Activated naive CD8-positive, alpha-beta T cell (primary cell): Measurements from ENCODE around the gene IRX4.
"Not testable (repeated sequence)": the region's sequence is repeated elsewhere in the genome, so short reads cannot be mapped to it uniquely, and the experiment has no call there.

ENCODE experiments used
- H3K27ac Mint-ChIP-seq: one replicate; pipeline ENCODE4 v1.8.0; 2021; ENCODE audit warnings: mixed read lengths
- H3K27me3 Mint-ChIP-seq: one replicate; pipeline ENCODE4 v1.8.0; 2021; ENCODE audit warnings: mixed read lengths
- H3K36me3 Mint-ChIP-seq: one replicate; pipeline ENCODE4 v1.8.0; 2021; ENCODE audit warnings: mixed read lengths
- H3K4me1 Mint-ChIP-seq: one replicate; pipeline ENCODE4 v1.8.0; 2021; ENCODE audit warnings: low read depth, mixed read lengths
- H3K4me3 Mint-ChIP-seq: one replicate; pipeline ENCODE4 v1.8.0; 2021; ENCODE audit warnings: mild to moderate bottlenecking, mixed read lengths
- H3K9me3 Mint-ChIP-seq: one replicate; pipeline ENCODE4 v1.8.0; 2021; ENCODE audit warnings: low read depth, mixed read lengths

The IRX4 gene

GRCh38 chr5:1852324-1852947 is 30.3 kb downstream of the IRX4 start:
- H3K36me3 Mint-ChIP-seq, result no peaks in the 10 kb centered on the region
- H3K9me3 Mint-ChIP-seq, result no peaks in the 10 kb centered on the region
- no peak overlapping the region for H3K27ac Mint-ChIP-seq
- peaks cover 24% of the 10 kb centered on the region for H3K27me3 Mint-ChIP-seq
- H3K4me1 Mint-ChIP-seq, result no peaks in the 10 kb centered on the region
- no peak overlapping the region for H3K4me3 Mint-ChIP-seq

DNA sequence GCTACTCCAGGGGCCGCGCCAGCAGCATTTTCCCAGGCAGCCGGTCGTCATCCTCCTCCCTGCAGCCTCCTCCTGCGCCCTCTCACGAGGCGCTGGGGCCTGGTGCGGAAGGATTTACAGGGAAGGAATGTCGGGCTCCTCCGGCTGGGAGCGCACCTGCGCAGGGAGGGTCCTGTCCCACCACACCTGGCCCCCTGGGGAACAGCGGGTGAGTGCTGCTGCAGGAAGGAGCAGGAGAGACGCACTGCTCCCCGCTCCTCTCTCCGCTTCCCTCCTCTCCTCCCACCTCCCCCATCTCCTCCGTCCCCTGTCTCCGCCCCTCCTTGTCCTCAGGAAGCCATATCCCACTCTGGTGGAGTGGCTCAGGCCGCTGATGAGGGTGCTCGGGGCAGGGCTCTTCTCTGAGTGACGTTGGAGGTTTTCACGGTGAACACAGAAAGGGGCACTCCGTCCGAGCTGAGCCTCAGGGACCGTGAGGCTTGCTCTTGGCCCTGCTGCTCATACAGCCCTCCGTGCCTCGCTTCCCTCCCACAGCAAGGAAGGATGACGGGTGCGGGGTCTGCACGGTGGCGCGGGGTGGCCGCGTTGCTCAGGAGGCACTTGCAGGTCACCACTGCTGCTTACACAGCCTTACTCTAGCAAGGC is 31.3 kb downstream of the IRX4 start:
- Mint-ChIP-seq H3K27ac (no peak overlapping the region), H3K36me3 (no peaks in the 10 kb centered on the region), H3K4me3 (no peak overlapping the region), H3K9me3 (no peaks in the 10 kb centered on the region), H3K27me3 (peaks cover 25% of the 10 kb centered on the region), H3K4me1 (no peaks in the 10 kb centered on the region)

DNA sequence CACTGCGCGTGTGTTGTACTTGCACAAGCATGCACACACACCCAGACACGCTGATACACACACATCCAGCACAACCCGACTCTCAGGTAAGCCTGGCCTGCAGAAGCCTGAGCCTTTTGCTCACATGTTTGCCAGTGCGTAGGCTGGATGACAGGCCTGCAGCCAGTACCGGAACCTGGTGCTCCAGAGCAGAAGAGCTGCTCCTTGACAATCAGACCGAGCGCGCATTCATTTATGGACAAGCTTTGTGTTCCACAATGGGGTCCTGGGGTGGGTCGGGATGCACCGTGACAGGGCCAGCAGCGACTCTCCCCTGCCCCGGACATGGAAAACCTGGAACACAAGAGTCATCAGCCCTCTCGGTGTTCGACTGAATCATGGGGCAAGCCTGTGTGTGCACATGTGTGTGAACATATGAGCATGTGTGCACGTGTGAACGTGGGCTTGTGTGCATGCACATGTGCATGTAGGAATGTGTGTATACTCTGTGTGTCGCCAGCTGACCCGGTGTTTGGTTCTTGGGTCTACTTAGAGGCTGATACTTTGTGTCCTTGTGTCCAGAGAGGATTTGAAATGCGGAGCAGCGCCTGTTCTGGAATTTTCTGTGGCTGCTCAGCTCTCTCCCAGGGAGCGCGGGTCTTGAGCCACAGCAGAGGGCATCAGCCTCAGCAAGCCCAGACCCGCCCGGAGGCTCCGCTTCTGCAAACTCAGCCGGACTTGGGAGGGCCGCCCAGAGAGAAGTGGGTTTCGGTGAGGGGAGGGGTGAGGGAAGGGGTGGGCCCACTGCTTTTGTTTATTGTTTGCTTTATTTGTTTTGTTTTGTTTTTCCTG is 32.2 kb downstream of the IRX4 start:
- no peaks in the 10 kb centered on the region for H3K9me3 Mint-ChIP-seq
- H3K36me3 Mint-ChIP-seq, result no peaks in the 10 kb centered on the region
- peaks cover 21% of the 10 kb centered on the region for H3K27me3 Mint-ChIP-seq

DNA sequence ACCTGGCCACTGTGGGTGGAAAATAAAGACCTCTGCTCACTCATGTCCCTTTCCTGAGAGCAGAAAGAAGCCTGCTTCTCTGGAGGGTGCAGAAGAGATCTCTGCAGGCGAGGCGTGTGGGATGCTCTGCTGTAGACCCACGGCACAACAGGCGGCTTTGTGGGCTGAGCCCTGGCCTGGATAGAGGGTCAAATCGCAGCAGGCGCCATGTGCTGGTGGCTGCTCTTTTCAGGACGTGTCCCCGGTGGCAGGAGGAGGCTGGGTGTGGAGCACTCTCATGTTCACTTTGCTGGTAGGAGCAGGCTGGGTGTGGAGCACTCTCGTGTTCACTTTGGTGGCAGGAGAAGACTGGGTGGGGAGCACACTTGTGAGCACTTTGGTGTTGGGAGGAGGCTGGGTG is 35.1 kb downstream of the IRX4 start:
- Mint-ChIP-seq H3K27ac (no peak overlapping the region), H3K36me3 (no peaks in the 10 kb centered on the region), H3K4me3 (no peak overlapping the region), H3K27me3 (peaks cover 8% of the 10 kb centered on the region), H3K9me3 (no peaks in the 10 kb centered on the region), H3K4me1 (no peaks in the 10 kb centered on the region)

More for the DNA sequence above, 32.2 kb downstream of the IRX4 start:
- no peak overlapping the region for H3K27ac Mint-ChIP-seq
- no peak overlapping the region for H3K4me3 Mint-ChIP-seq
- H3K4me1 Mint-ChIP-seq, result no peaks in the 10 kb centered on the region

- H3K27me3 Mint-ChIP-seq, result peaks cover 11% of the 10 kb centered on the region
- no peaks in the 10 kb centered on the region for H3K36me3 Mint-ChIP-seq
- H3K27ac Mint-ChIP-seq, result no peak overlapping the region
- no peak overlapping the region for H3K4me3 Mint-ChIP-seq
- no peaks in the 10 kb centered on the region for H3K4me1 Mint-ChIP-seq
- H3K9me3 Mint-ChIP-seq, result no peaks in the 10 kb centered on the region
Observed at GRCh38 chr5:1847056-1847455, 35.7 kb downstream of the IRX4 start.

GRCh38 chr5:1846583-1846982 is 36.1 kb downstream of the IRX4 start:
- no peak overlapping the region for H3K4me3 Mint-ChIP-seq
- H3K27ac Mint-ChIP-seq, result no peak overlapping the region
- peaks cover 8% of the 10 kb centered on the region for H3K27me3 Mint-ChIP-seq
- H3K36me3 Mint-ChIP-seq, result no peaks in the 10 kb centered on the region
- H3K9me3 Mint-ChIP-seq, result no peaks in the 10 kb centered on the region
- no peaks in the 10 kb centered on the region for H3K4me1 Mint-ChIP-seq

DNA sequence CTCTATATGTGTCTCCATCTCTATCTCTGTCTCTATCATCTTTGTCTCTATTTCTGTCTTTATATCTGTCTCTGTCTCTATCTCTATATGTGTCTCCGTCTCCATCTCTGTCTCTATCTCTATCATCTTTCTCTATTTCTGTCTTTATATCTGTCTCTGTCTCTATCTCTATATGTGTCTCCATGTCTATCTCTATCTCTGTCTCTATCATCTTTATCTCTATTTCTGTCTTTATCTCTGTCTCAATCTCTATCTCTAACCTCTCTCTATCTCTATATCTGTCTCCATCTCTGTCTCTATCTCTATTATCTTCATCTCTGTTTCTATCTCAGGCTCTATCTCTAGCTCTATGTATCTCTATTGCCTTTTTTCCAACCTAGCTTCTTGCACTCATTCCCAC is 37.0 kb downstream of the IRX4 start:
- Mint-ChIP-seq H3K27me3 (peaks cover 8% of the 10 kb centered on the region), H3K4me3 (no peak overlapping the region), H3K4me1 (no peaks in the 10 kb centered on the region), H3K9me3 (no peaks in the 10 kb centered on the region), H3K36me3 (no peaks in the 10 kb centered on the region), H3K27ac (no peak overlapping the region)

DNA sequence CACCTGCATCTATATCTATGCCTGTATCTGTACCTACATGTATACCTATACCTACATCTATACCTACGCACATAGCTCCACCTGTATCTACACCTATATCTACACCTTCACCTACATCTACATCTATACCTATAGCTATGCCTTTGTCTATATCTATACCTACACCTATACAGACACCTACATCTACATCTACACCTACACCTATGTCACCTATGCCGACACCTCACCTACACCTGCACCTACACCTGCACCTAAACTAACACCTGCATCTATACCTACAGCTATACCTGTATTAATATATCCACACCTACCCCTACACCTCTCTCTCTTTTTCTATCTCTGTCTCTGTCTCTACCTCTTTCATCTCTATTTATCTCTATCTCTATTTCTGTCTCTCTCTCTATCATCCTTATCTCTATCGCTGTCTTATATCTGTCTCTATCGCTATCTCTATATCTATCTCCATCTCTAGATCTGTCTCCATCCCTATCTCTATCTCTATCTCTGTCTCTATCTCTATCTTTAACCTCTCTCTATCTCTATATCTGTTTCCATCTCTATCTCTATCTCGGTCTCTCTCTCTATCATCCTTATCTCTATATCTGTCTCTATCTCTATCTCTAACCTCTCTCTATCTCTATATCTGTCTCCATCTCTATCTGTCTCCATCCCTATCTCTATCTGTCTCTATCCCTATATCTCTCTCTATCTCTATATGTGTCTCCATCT is 37.9 kb downstream of the IRX4 start:
- Mint-ChIP-seq H3K9me3 (no peaks in the 10 kb centered on the region), H3K36me3 (no peaks in the 10 kb centered on the region)

GRCh38 chr5:1843761-1844160 is 39.0 kb downstream of the IRX4 start:
- not testable (repeated sequence) for H3K4me1 Mint-ChIP-seq, H3K9me3 Mint-ChIP-seq, H3K36me3 Mint-ChIP-seq, H3K27ac Mint-ChIP-seq, H3K4me3 Mint-ChIP-seq
- H3K27me3 Mint-ChIP-seq, result peaks cover 15% of the 10 kb centered on the region

More for the DNA sequence above, 37.9 kb downstream of the IRX4 start:
- Mint-ChIP-seq H3K27me3 (peaks cover 10% of the 10 kb centered on the region), H3K4me3 (no peak overlapping the region), H3K27ac (no peak overlapping the region), H3K4me1 (no peaks in the 10 kb centered on the region)

DNA sequence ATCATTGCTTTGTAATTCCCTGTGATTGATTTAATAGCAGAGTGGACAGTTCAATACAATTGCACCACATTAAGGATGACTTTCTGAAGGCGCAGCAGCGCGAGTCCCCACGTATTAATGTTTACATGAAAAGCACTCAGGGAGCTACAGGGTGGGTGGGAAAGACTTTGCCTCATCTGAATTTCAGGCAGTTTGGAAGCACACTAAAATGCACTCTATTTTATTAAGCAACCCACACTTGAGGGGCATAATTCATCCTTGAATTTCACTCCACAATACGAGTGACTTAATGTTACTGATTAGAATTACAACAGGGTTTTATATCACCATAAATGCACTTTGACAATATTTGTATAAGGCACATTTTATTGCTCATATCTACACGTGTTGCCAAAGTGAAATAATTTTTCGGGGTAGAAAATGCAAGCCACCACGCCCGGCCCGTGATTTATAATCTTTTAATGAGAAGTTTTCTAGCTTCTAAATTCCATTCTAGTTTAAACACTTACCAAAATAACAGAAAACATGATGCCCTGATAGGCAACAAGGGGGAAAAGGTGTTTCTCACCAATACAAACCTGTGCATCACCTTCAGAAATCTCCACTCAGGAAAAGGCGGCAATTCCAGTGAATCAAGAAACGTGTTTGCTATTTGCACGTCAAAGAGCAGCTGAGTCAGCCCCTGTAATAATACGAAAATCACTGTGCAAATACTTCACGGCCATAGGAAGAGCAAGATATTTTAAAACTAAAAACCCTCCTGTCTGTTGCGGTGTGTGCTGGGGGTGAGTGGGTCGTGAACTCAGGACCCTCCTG is 40.5 kb downstream of the IRX4 start:
- H3K4me3 Mint-ChIP-seq, result no peak overlapping the region

GRCh38 chr5:1840741-1841521 is 41.8 kb downstream of the IRX4 start:
- Mint-ChIP-seq H3K27ac (no peak overlapping the region), H3K4me3 (no peak overlapping the region), H3K36me3 (no peaks in the 10 kb centered on the region), H3K4me1 (no peaks in the 10 kb centered on the region), H3K9me3 (no peaks in the 10 kb centered on the region), H3K27me3 (peaks cover 10% of the 10 kb centered on the region)

More for the DNA sequence above, 40.5 kb downstream of the IRX4 start:
- no peak overlapping the region for H3K27ac Mint-ChIP-seq
- no peaks in the 10 kb centered on the region for H3K4me1 Mint-ChIP-seq
- H3K36me3 Mint-ChIP-seq, result no peaks in the 10 kb centered on the region
- no peaks in the 10 kb centered on the region for H3K9me3 Mint-ChIP-seq
- peaks cover 10% of the 10 kb centered on the region for H3K27me3 Mint-ChIP-seq

GRCh38 chr5:1840071-1840547 is 42.6 kb downstream of the IRX4 start:
- Mint-ChIP-seq H3K27ac (no peak overlapping the region), H3K4me1 (no peaks in the 10 kb centered on the region), H3K36me3 (no peaks in the 10 kb centered on the region), H3K27me3 (peaks cover 10% of the 10 kb centered on the region), H3K9me3 (no peaks in the 10 kb centered on the region), H3K4me3 (no peak overlapping the region)

DNA sequence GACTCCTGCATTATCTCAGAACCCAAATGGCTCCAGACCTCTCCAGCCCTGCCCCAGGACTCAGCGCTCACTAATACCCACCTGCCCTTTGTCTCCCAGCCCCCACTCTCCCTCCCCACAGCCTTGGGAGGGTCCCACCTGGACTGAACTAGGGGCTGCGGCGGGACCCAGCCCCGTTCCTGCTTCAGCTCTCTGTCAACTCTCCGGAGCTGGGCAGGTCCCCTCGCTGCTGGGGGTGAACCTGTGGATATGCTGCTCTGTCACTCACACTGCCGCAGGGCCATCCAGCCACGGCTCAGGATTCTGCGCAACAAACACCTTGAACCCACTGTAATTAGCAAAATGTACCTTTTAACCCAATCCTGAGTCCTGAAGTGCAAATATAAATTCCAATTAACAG is 44.7 kb downstream of the IRX4 start:
- H3K27ac Mint-ChIP-seq, result no peak overlapping the region

More for the DNA sequence above, 44.7 kb downstream of the IRX4 start:
- H3K27me3 Mint-ChIP-seq, result peaks cover 16% of the 10 kb centered on the region
- H3K9me3 Mint-ChIP-seq, result no peaks in the 10 kb centered on the region
- H3K36me3 Mint-ChIP-seq, result no peaks in the 10 kb centered on the region
- no peaks in the 10 kb centered on the region for H3K4me1 Mint-ChIP-seq
- H3K4me3 Mint-ChIP-seq, result no peak overlapping the region
